GM12801 (cell line): ENCODE results near the gene HUWE1.

Source experiments
- TF ChIP-seq, protein P1 (sequence below): IDR thresholded peaks from one replicate; pipeline ENCODE4 v1.5.1; 2011; ENCODE audit warnings: control low read depth; ENCODE audit not compliant: insufficient read length; ENCODE audit errors: extremely low read depth

HUWE1 gene

DNA sequence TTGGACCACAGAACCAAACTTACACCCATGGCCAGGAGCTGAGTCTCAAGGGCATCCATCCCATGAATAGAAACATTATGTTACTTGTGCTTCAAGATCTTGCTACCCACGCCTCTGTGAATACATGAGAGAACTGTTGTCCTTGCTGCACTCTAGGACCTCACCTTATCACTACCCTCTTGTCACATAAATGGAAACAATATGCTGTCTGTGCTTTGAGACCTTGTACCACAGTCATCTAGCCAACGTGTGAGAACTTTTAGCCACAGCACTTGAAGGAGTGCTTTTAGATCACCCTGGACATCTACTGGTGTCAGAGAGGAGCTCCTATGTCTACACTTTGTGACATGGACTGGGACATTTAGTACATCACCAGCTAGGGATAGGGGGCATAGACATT is 30.7 kb upstream of the HUWE1 start:
- TF ChIP-seq, protein P1, sequence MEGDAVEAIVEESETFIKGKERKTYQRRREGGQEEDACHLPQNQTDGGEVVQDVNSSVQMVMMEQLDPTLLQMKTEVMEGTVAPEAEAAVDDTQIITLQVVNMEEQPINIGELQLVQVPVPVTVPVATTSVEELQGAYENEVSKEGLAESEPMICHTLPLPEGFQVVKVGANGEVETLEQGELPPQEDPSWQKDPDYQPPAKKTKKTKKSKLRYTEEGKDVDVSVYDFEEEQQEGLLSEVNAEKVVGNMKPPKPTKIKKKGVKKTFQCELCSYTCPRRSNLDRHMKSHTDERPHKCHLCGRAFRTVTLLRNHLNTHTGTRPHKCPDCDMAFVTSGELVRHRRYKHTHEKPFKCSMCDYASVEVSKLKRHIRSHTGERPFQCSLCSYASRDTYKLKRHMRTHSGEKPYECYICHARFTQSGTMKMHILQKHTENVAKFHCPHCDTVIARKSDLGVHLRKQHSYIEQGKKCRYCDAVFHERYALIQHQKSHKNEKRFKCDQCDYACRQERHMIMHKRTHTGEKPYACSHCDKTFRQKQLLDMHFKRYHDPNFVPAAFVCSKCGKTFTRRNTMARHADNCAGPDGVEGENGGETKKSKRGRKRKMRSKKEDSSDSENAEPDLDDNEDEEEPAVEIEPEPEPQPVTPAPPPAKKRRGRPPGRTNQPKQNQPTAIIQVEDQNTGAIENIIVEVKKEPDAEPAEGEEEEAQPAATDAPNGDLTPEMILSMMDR, result no peak

DNA sequence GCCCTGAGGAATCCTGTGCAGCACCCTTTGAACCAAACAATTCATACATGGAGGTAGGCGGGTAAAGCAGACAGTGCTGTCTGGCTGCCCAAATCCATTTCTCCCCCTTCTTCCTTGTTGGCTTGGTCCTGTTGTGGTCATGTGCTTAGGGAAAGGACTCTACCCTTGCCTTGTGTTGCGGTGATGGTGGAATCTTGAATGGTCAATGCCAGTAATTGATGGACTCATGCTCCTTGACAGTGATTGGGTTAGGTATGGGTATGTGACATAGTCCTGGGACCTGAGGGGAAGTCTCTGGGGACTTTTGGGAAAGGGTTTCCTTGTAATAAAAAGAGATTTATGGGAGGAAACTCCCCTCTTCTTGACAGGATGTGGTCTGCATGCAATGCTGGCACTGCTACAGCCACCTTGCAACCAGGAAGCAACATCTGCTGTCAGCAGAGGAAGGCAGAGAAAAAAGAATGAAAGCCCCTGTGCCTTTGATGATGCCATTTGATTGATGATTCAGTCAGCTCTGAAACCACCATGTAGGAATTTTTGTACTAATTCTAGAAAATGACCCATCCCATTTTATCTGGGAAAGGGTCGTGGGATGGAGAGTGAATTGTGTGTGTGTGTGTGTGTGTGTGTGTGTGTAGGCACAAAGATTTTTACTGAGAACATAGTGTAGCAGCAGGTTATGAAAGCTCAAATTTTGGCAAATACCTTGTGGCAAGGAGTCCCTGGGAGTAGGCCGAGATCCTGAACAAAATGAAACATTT is 30.0 kb upstream of the HUWE1 start:
- TF ChIP-seq, protein P1, result no peak

DNA sequence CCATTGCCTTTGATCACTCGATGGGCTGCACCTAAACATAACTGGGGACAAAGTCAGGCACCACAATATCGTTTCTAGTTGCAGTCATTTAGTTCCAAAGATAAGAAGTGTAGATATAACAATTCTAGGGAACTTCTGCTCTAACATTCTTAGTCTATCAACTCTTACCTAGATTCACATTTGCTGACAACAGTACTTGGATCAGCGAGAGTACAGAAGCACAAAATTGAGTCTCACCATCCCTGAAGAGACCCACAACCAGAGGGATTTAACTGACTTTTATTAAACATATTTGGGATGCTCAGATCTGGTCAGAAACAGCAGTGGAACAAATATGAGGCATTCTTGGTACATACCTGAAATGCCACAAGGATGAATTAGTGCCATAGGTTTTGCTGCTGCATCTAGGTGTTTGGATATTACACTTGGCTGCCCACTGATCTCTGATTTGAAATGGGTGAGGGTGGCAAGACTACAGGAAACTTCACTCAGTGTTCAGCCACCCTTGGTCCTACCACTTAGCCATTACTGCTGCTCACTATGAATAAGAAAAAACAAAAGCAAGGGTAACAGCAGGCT is 28.9 kb upstream of the HUWE1 start:
- TF ChIP-seq, protein P1, result no peak

DNA sequence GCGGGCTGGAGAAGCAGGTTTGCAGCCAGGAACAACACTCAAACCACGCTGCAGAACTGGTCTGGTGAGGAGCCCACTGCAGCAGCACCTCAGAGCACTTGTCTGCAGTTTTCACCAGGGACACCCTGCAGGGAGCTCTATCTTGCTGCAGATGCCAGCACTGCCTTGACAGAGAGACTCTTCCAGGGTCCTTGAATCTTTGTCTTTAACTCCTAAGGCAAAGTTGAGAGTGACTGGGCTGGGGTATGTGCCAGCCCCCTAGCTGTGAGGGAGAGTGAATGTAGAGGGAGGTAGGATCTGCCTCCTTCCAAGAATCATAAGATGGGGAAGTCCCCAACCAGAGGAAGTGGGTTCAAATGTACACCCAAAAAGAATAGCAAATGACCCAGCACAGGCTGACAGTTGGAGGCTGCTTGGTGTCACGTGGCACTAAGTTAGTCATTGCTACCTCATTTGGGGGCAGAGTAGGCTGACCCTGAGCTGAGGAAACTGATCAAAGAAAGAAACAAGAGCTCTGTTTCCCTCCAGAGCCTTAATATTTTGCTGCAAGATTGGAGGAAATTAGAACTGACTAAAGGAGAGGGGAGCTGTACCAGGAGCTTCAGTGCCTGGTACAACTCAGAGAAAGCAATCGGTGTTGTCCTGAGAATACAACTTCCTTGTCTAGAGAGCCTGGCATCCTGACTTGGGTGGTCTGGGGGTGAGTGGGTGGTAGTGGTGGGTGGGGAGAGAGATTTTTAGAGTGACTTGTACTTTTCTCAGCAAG is 28.2 kb upstream of the HUWE1 start:
- TF ChIP-seq, protein P1, result no peak

DNA sequence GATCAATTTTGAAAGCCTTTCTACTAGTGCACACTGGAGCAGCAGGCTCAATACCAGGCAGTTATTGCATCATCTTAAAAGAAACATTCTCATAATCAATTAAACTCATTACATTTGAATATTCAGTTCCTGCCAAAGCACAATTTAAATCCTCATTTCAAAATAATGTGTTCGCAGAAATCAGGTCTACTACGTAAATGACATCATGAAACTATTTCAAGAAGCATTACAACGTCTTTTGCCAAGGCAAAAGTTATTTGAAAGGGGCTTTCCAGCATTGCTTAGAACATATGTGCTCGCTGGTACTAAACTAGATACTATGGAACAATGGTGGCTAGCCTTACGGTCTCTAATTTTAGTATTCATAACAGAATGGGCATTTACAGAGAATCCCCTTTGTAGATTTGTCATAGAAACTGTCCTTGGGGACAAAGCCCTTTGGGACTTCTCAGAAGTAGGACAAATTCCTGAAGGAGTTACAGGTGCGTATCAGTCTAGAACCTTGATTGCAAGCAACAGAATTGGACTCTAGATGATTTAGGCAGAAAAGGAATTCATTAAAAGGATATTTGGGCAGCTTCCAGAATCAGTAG is 27.6 kb upstream of the HUWE1 start:
- TF ChIP-seq, protein P1, result no peak

DNA sequence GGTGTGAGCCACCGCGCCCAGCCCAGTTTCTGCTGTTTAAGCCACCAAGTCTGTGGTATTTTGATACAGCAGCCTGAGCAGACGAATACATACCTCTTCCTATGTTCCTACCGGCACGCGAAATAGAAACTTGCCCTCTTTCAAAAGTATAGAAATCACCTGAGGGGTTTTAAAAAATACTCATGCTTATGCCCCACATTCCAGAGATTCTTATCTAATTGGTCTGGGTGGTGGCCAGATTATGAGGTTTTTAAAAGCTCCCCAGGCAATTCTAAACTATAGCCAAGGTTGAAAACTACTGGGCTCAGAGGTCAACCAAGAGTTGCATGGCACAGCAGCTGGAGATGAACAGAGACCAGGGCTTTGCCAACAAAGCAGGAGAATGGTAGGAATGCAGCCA is 24.9 kb upstream of the HUWE1 start:
- TF ChIP-seq, protein P1, result no peak

DNA sequence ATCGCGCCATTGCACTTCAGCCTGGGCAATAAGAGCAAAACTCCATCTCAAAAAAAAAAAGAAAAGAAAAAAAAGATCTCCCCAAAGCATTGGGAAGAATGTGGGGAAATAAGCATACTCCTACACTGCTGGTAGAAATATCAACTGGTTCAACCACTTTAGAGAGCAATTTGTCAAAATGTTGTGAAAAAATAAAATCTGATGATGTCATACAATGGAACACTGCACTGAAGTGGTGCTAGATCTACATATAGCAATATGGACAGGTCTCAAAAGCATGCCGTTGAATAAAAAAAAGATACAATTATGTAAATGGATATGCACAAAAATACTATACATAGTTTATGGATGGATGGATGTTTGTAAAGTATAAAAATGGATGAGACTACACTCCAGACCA is 18.3 kb upstream of the HUWE1 start:
- TF ChIP-seq, protein P1, result no peak
